WTC11 (cell line): ENCODE results near the gene ZEB2.

Experiments used
- CREB1 ChIP-seq: sonication (generic); formaldehyde crosslinking; IDR thresholded peaks from 2 replicates; pipeline ENCODE4 v1.8.0; 2023; ENCODE audit warnings: mild to moderate bottlenecking, missing genetic modification reagents
- CTCF ChIP-seq: fragments of 200-600 bp; IDR thresholded peaks from 2 replicates; pipeline ENCODE4 v1.8.0; 2022; ENCODE audit warnings: antibody characterized with exemption
- ETV6 ChIP-seq: sonication (generic); formaldehyde crosslinking; IDR thresholded peaks from 2 replicates; pipeline ENCODE4 v1.8.1; 2022; ENCODE audit warnings: mild to moderate bottlenecking, missing genetic modification reagents
- PRDM15 ChIP-seq: sonication (generic); formaldehyde crosslinking; IDR thresholded peaks from 2 replicates; pipeline ENCODE4 v1.8.0; 2022; ENCODE audit warnings: missing genetic modification reagents
- USF1 ChIP-seq: sonication (generic); formaldehyde crosslinking; IDR thresholded peaks from 2 replicates; pipeline ENCODE4 v1.8.0; 2022; ENCODE audit warnings: mild to moderate bottlenecking, missing genetic modification reagents
- ZBTB43 ChIP-seq: sonication (generic); formaldehyde crosslinking; IDR thresholded peaks from 2 replicates; pipeline ENCODE4 v1.8.1; 2023; ENCODE audit warnings: mild to moderate bottlenecking, missing genetic modification reagents
- ZNF138 ChIP-seq: sonication (generic); formaldehyde crosslinking; conservative IDR thresholded peaks from 2 replicates; pipeline ENCODE4 v1.8.1; 2022; ENCODE audit warnings: mild to moderate bottlenecking, moderate library complexity, missing genetic modification reagents
- ZNF232 ChIP-seq: sonication (generic); formaldehyde crosslinking; IDR thresholded peaks from 2 replicates; pipeline ENCODE4 v1.8.0; 2022; ENCODE audit warnings: mild to moderate bottlenecking, missing genetic modification reagents

GRCh38 chr2:144466637-144467036, 53.3 kb downstream of the ZEB2 start:
- no peak for TF ChIP-seq ZNF138
- no peak for TF ChIP-seq PRDM15 (CRISPR knock-in tag)
- TF ChIP-seq CREB1 (CRISPR knock-in tag), result no peak
- no peak for TF ChIP-seq ZNF232 (CRISPR knock-in tag)
- TF ChIP-seq CTCF, result no peak
- TF ChIP-seq USF1 (CRISPR knock-in tag), result no peak
- no peak for TF ChIP-seq ZBTB43 (CRISPR knock-in tag)
- TF ChIP-seq ETV6 (CRISPR knock-in tag), result no peak
